H9 (cell line): ENCODE results near the gene MYL6B. TPM values are rescaled to one million over a fixed set of nuclear protein-coding genes. Genes with fewer than 3 reads are reported as not detected.

Source experiments
- DNase-seq: peaks from one replicate; pipeline ENCODE4 v3.0.0-alpha.2; 2017
- H2AFZ ChIP-seq: one replicate; pipeline ENCODE4 v1.6.1; 2013; ENCODE audit warnings: mild to moderate bottlenecking, low read length, control low read depth, moderate library complexity
- H2AK5ac ChIP-seq: 2 replicates; pipeline ENCODE4 v1.6.1; 2013; ENCODE audit warnings: low read length, control low read depth, mixed read lengths; ENCODE audit not compliant: insufficient read length
- H2BK120ac ChIP-seq: one replicate; pipeline ENCODE4 v1.6.1; 2013; ENCODE audit warnings: low read depth, mild to moderate bottlenecking, low read length, control low read depth, inconsistent platforms; ENCODE audit not compliant: poor library complexity, severe bottlenecking
- H2BK12ac ChIP-seq: 2 replicates; pipeline ENCODE4 v1.6.1; 2013; ENCODE audit warnings: low read length, control low read depth, mixed read lengths, low read depth; ENCODE audit not compliant: insufficient read length
- H2BK15ac ChIP-seq: 2 replicates; pipeline ENCODE4 v1.6.1; 2013; ENCODE audit warnings: low read depth, low read length, control low read depth
- H2BK20ac ChIP-seq: one replicate; pipeline ENCODE4 v1.6.1; 2013; ENCODE audit warnings: low read depth, mild to moderate bottlenecking, low read length, control low read depth, inconsistent platforms; ENCODE audit not compliant: poor library complexity, severe bottlenecking
- H2BK5ac ChIP-seq: 2 replicates; pipeline ENCODE4 v1.6.1; 2013; ENCODE audit warnings: low read length, control low read depth, mixed read lengths; ENCODE audit not compliant: insufficient read length
- H3K14ac ChIP-seq: 2 replicates; pipeline ENCODE4 v1.6.1; 2013; ENCODE audit warnings: low read length, control low read depth; ENCODE audit not compliant: insufficient read depth
- H3K18ac ChIP-seq: 2 replicates; pipeline ENCODE4 v1.6.1; 2013; ENCODE audit warnings: low read depth, mild to moderate bottlenecking, mixed read lengths, low read length, control low read depth; ENCODE audit not compliant: insufficient read length
- H3K23ac ChIP-seq: 2 replicates; pipeline ENCODE4 v1.6.1; 2013; ENCODE audit warnings: low read length, control low read depth, mixed read lengths, low read depth; ENCODE audit not compliant: insufficient read length
- H3K23me2 ChIP-seq: 2 replicates; pipeline ENCODE4 v1.6.1; 2013; ENCODE audit warnings: low read depth, mild to moderate bottlenecking, mixed read lengths, low read length, control low read depth; ENCODE audit not compliant: insufficient read length, poor library complexity, severe bottlenecking
- H3K27ac ChIP-seq: 2 replicates; pipeline ENCODE4 v1.5.1; 2013; ENCODE audit warnings: low read length, control low read depth, mixed read lengths, low read depth; ENCODE audit not compliant: insufficient read length
- H3K27me3 ChIP-seq: 2 replicates; pipeline ENCODE4 v1.6.1; 2013; ENCODE audit warnings: low read length, control low read depth, inconsistent platforms; ENCODE audit not compliant: insufficient read depth
- H3K4ac ChIP-seq: 2 replicates; pipeline ENCODE4 v1.6.1; 2013; ENCODE audit warnings: low read depth, mild to moderate bottlenecking, control low read depth, inconsistent platforms, low read length, moderate library complexity
- H3K4me1 ChIP-seq: 2 replicates; pipeline ENCODE4 v1.6.1; 2013; ENCODE audit warnings: low read length, control low read depth, inconsistent platforms; ENCODE audit not compliant: insufficient read depth
- H3K4me2 ChIP-seq: 2 replicates; pipeline ENCODE4 v1.6.1; 2013; ENCODE audit warnings: low read length, control low read depth, mixed read lengths; ENCODE audit not compliant: insufficient read length, insufficient read depth
- H3K56ac ChIP-seq: 2 replicates; pipeline ENCODE4 v1.6.1; 2013; ENCODE audit warnings: low read depth, mild to moderate bottlenecking, mixed read lengths, low read length, control low read depth; ENCODE audit not compliant: insufficient read length
- H3K79me1 ChIP-seq: 2 replicates; pipeline ENCODE4 v1.6.1; 2013; ENCODE audit warnings: low read depth, mild to moderate bottlenecking, moderate library complexity, low read length, control low read depth, inconsistent platforms; ENCODE audit not compliant: insufficient read depth, poor library complexity, severe bottlenecking
- H3K79me2 ChIP-seq: 2 replicates; pipeline ENCODE4 v1.6.1; 2013; ENCODE audit warnings: low read length, control low read depth, inconsistent platforms; ENCODE audit not compliant: insufficient read depth
- H3K9ac ChIP-seq: 2 replicates; pipeline ENCODE4 v1.6.1; 2013; ENCODE audit warnings: low read length, control low read depth, mixed read lengths; ENCODE audit not compliant: insufficient read length; ENCODE audit errors: extremely low read depth
- H3K9me3 ChIP-seq: one replicate; pipeline ENCODE4 v1.6.1; 2013; ENCODE audit warnings: low read depth, low read length, inconsistent platforms; ENCODE audit not compliant: control insufficient read depth
- H3T11ph ChIP-seq: one replicate; pipeline ENCODE4 v1.6.1; 2013; ENCODE audit warnings: mild to moderate bottlenecking, low read length, control low read depth, inconsistent platforms
- H4K20me1 ChIP-seq: one replicate; pipeline ENCODE4 v1.6.1; 2013; ENCODE audit not compliant: control insufficient read depth, insufficient read length, insufficient read depth
- H4K5ac ChIP-seq: 2 replicates; pipeline ENCODE4 v1.6.1; 2013; ENCODE audit warnings: low read depth, mild to moderate bottlenecking, mixed read lengths, low read length, control low read depth; ENCODE audit not compliant: insufficient read length
- H4K8ac ChIP-seq: replicated peaks from 2 replicates; pipeline ENCODE4 v1.6.1; 2013; ENCODE audit warnings: low read length, control low read depth, mixed read lengths, low read depth; ENCODE audit not compliant: insufficient read length
- H4K91ac ChIP-seq: 2 replicates; pipeline ENCODE4 v1.6.1; 2013; ENCODE audit warnings: low read depth, mild to moderate bottlenecking, moderate library complexity, mixed read lengths, low read length, control low read depth; ENCODE audit not compliant: insufficient read length
- H3K27ac Mint-ChIP-seq, 3 experiments: 2 replicates in 2 of 3; 3 replicates in 1 of 3; pipeline ENCODE4 v1.8.0; 2020 to 2021; ENCODE audit warnings: mixed read lengths in 3 of 3, mild to moderate bottlenecking in 1 of 3, moderate library complexity in 1 of 3
- H3K27me3 Mint-ChIP-seq: 2 replicates; pipeline ENCODE4 v1.8.0; 2021; ENCODE audit warnings: low read depth, mild to moderate bottlenecking, moderate library complexity, mixed read lengths
- H3K36me3 Mint-ChIP-seq, 3 experiments: 2 replicates in 2 of 3; 3 replicates in 1 of 3; pipeline ENCODE4 v1.8.0; 2020 to 2021; ENCODE audit warnings: low read depth in 3 of 3, mixed read lengths in 3 of 3; ENCODE audit not compliant: insufficient read depth in 1 of 3
- H3K4me1 Mint-ChIP-seq, 2 experiments: 2 replicates each; pipeline ENCODE4 v1.8.0; 2020; ENCODE audit warnings: mixed read lengths in 2 of 2
- H3K4me3 Mint-ChIP-seq, 2 experiments: 2 replicates in 1 of 2; 3 replicates in 1 of 2; pipeline ENCODE4 v1.8.0; 2020 to 2021; ENCODE audit warnings: mild to moderate bottlenecking in 2 of 2, mixed read lengths in 2 of 2, moderate library complexity in 1 of 2
- H3K9me3 Mint-ChIP-seq, 2 experiments: 2 replicates in 1 of 2; 3 replicates in 1 of 2; pipeline ENCODE4 v1.8.0; 2020; ENCODE audit warnings: mild to moderate bottlenecking in 2 of 2, mixed read lengths in 2 of 2, moderate library complexity in 1 of 2
- WGBS: extraction: QIAGEN DNeasy Blood & Tissue Kit; methylation state at CpG from one replicate; pipeline ENCODE4 v1.1.7; 2013; ENCODE audit warnings: missing lambda C conversion rate, low lambda C conversion rate, mixed read lengths; ENCODE audit not compliant: insufficient read length; ENCODE audit errors: extremely low coverage; 5-methylcytosine and 5-hydroxymethylcytosine counted together
- total RNA-seq: library from RNA; stranded (reverse); gene quantifications from 2 replicates; pipeline ENCODE4 v1.2.1, GENCODE V29; 2021
- TF ChIP-seq, protein P1 (sequence below): fragments of 200-600 bp; sonication (generic); conservative IDR thresholded peaks from 3 replicates; pipeline ENCODE4 v1.8.0; 2021; ENCODE audit warnings: antibody characterized with exemption, mild to moderate bottlenecking

The MYL6B gene
- total RNA-seq, 1 experiment from 2014 or later = 165 TPM

DNA sequence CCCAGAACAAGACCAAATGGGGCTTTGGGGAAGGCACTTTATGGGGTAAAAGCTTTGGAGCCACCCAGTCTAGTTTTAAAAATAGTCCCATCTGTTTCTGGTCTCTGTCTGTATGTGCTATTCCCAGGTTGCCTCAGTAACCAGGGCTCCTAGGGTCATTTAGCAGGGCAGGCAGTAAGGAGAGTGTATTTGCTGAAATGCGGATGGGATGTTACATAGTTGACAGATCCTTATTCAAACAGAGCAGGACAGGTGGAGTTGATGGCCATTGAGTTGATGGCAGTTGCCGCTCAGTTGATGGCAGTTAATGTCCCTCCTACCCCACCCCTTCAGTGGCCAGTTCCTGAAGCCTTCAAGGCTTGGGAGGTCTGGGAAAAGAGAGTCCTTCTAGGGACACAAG is 29.8 kb upstream of the MYL6B start:
- no peaks in the 10 kb centered on the region; the same call in 1 of the 2 replicates for H3K4me1 ChIP-seq
- peaks cover 11% of the 10 kb centered on the region for H3K23me2 ChIP-seq
- H2BK15ac ChIP-seq = no peak overlapping the region
- H3K9ac ChIP-seq = no peak overlapping the region
- H3K4ac ChIP-seq = no peak overlapping the region
- no peak overlapping the region for H3K27ac Mint-ChIP-seq
- no peaks in the 10 kb centered on the region for H3K79me2 ChIP-seq
- H3K4me1 Mint-ChIP-seq = peaks cover 36% of the 10 kb centered on the region in 2 experiments
- no CpG with 5 or more reads among the region's 2 CpGs for WGBS
- no peaks in the 10 kb centered on the region for H3K9me3 ChIP-seq
- no peak overlapping the region for H4K8ac ChIP-seq
- H3T11ph ChIP-seq = no peak overlapping the region
- H3K18ac ChIP-seq = no peak overlapping the region
- H3K36me3 Mint-ChIP-seq = peaks cover 15 to 31% (median 25%) of the 10 kb centered on the region in 3 experiments
- no peaks in the 10 kb centered on the region for H3K27me3 ChIP-seq
- H2BK5ac ChIP-seq = no peak overlapping the region
- no peak overlapping the region for H3K14ac ChIP-seq
- no peak overlapping the region for H4K91ac ChIP-seq
- no peak overlapping the region for H2AFZ ChIP-seq
- no peak overlapping the region for H2AK5ac ChIP-seq
- no peaks in the 10 kb centered on the region for H4K20me1 ChIP-seq
- no peaks in the 10 kb centered on the region for H3K79me1 ChIP-seq
- H4K5ac ChIP-seq = no peak overlapping the region
- peaks cover 0 to 3% of the 10 kb centered on the region in 2 experiments; a peak in 2 of 5 replicates for H3K9me3 Mint-ChIP-seq
- H3K4me3 Mint-ChIP-seq = no peak overlapping the region
- no peak overlapping the region for H2BK120ac ChIP-seq
- no peak overlapping the region for H3K23ac ChIP-seq
- H3K4me2 ChIP-seq = no peak overlapping the region
- H3K56ac ChIP-seq = no peak overlapping the region
- no peak for DNase-seq
- no peak overlapping the region for H2BK12ac ChIP-seq
- no peak overlapping the region for H3K27ac ChIP-seq
- H3K27me3 Mint-ChIP-seq = peaks cover 2% of the 10 kb centered on the region; the same call in 1 of the 2 replicates
- TF ChIP-seq, protein P1, sequence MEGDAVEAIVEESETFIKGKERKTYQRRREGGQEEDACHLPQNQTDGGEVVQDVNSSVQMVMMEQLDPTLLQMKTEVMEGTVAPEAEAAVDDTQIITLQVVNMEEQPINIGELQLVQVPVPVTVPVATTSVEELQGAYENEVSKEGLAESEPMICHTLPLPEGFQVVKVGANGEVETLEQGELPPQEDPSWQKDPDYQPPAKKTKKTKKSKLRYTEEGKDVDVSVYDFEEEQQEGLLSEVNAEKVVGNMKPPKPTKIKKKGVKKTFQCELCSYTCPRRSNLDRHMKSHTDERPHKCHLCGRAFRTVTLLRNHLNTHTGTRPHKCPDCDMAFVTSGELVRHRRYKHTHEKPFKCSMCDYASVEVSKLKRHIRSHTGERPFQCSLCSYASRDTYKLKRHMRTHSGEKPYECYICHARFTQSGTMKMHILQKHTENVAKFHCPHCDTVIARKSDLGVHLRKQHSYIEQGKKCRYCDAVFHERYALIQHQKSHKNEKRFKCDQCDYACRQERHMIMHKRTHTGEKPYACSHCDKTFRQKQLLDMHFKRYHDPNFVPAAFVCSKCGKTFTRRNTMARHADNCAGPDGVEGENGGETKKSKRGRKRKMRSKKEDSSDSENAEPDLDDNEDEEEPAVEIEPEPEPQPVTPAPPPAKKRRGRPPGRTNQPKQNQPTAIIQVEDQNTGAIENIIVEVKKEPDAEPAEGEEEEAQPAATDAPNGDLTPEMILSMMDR = no peak
- no peak overlapping the region for H2BK20ac ChIP-seq
